ENCODE data around the gene KLF12.

KLF12 gene

GRCh38 chr13:74104661-74105275 is 29.4 kb downstream of the KLF12 start:
- DNase-seq (ENCODE audit: low read depth in 4 of 4, low spot score in 1 of 4), result no peak

GRCh38 chr13:74103970-74104555 is 30.1 kb downstream of the KLF12 start:
- no peak for DNase-seq (ENCODE audit: low read depth in 4 of 4, low spot score in 1 of 4)

- DNase-seq (ENCODE audit: low read depth in 4 of 4, low spot score in 1 of 4), result no peak
Measured at GRCh38 chr13:74103196-74103595, 31.0 kb downstream of the KLF12 start.

GRCh38 chr13:74102691-74103090 is 31.5 kb downstream of the KLF12 start:
- no peak for DNase-seq (ENCODE audit: low read depth in 4 of 4, low spot score in 1 of 4)

GRCh38 chr13:74101436-74101835 is 32.8 kb downstream of the KLF12 start:
- no peak for DNase-seq (ENCODE audit: low read depth in 4 of 4, low spot score in 1 of 4)

- no peak for DNase-seq (ENCODE audit: low read depth in 4 of 4, low spot score in 1 of 4)
Measured at GRCh38 chr13:74098077-74098476, 36.1 kb downstream of the KLF12 start.

GRCh38 chr13:74097116-74097515 is 37.1 kb downstream of the KLF12 start:
- no peak for DNase-seq (ENCODE audit: low read depth in 4 of 4, low spot score in 1 of 4)

- DNase-seq (ENCODE audit: low read depth in 4 of 4, low spot score in 1 of 4), result no peak
Measured at GRCh38 chr13:74093691-74094090, 40.5 kb downstream of the KLF12 start.

- DNase-seq (ENCODE audit: low read depth in 4 of 4, low spot score in 1 of 4), result no peak
Measured at GRCh38 chr13:74092711-74093110, 41.5 kb downstream of the KLF12 start.

GRCh38 chr13:74090869-74091605 is 43.2 kb downstream of the KLF12 start:
- no peak for DNase-seq (ENCODE audit: low read depth in 4 of 4, low spot score in 1 of 4)

- no peak for DNase-seq (ENCODE audit: low read depth in 4 of 4, low spot score in 1 of 4)
Measured at GRCh38 chr13:74090397-74090796, 43.8 kb downstream of the KLF12 start.

- DNase-seq (ENCODE audit: low read depth in 4 of 4, low spot score in 1 of 4), result no peak
Measured at GRCh38 chr13:74087357-74087756, 46.8 kb downstream of the KLF12 start.
